DMS114 treated with DMSO at 0.1 percent for 48 hours (cell line): ENCODE measurements around the gene KDM8.
"Not testable (repeated sequence)": the region's sequence is repeated elsewhere in the genome, so short reads cannot be mapped to it uniquely, and the experiment has no call there.

ENCODE experiments used
- DNase-seq: peaks from one replicate; lab custom pipeline; 2025; ENCODE audit not compliant: unreplicated experiment; lab: John Stamatoyannopoulos, UW

The KDM8 gene

DNA sequence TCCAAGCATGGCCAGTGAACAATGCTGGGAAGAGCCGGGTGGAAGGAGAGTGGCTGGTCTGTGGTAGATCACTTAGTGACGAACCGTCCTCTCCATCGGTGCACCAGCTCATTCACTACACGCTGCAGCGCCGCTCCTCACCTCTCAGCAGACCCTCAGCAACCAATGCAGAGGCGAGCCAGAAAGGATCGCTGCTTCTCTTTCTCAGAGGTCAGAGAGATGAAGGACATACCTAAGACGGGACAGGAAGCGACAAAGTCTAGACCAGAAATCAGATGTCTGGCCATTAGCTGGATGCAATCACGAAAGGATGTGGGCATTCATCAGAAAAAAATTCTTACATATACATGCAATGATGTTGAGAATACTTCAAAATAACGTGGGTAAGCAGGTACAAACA lies 38.3 kb downstream of the KDM8 start:
- DNase-seq, result no peak

DNA sequence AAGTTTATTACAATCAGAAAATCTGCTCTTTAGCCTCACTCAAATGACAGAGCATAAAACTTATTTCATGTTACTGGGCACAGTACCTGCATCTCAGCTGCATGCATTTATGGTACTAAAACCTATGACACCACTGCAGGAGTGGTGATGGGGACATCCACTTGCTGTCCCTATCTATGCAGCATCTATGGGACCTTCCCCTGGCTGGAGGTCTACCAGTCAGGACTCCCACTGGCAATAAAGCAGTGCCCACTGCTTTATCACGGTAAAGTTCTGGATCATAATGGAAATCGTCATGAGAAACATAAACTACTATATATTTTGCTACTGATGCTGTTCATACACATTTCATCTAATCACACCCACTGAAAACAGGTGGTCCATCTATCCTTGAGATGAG lies 39.1 kb downstream of the KDM8 start:
- no peak for DNase-seq

- no peak for DNase-seq
These were observed 39.7 kb downstream of the KDM8 start for GRCh38 chr16:27242868-27243590.

- no peak for DNase-seq
These were observed 40.5 kb downstream of the KDM8 start for GRCh38 chr16:27243725-27244362.

- no peak for DNase-seq
These were observed 41.0 kb downstream of the KDM8 start for GRCh38 chr16:27244363-27244755.

DNA sequence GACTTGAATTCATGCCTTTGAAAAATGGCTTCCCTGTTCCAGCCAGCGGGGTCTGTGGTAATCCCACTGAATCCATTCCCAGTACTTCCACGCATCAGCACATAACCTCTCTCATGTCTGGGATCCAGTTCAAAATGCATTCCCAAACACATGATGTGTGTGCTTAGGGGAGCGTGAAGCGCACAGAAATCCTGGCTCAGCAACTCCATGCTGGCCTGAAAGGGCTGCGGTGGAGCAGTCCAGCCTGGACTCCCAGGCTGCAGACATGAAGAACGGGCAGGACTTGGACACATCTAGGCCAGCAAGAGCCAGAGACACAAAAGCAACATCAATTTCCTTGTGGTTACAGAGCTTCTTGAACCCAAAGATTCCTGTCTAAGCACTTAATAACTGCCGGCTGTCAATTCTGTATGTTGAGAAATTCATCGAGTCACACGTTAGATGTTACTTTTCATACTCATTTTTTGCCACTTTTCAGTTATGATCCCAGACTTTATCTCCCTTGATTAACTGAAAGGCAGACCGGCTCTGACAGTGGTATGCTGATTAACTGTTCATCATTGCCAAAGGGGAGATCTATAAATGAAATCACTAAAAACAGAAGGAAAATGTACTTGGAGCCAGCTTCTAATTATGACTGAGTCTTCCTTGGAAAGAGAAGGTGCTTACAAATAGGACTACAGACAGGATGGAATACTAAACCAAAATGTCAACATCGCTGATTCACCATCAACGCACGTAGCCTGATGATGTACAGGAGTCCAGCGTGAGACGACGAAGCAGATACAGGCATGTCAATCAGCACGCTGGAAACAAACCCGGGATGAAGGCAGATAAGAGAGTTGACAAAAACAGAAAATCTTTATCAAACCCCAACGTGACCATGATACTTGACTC lies 42.2 kb downstream of the KDM8 start:
- DNase-seq, result no peak

GRCh38 chr16:27246439-27246838 lies 43.1 kb downstream of the KDM8 start:
- no peak for DNase-seq

DNA sequence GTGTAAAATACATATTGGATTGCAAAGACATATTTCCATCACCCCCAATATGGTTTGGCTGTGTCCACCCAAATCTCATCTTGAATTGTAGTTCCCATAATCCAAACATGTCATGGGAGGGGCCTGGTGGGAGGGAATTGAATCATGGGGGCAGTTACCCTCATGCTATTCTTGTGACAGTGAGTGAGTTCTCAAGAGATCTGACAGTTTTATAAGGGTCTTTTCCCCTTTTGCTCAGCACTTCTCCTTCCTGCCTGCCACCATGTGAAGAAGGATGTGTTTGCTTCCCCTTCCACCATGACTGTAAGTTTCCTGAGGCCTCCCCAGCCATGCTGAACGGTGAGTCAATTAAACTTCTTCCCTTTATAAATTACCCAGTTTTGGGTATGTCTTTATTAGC lies 43.8 kb downstream of the KDM8 start:
- DNase-seq, result not testable (repeated sequence)

GRCh38 chr16:27248036-27248435 lies 44.7 kb downstream of the KDM8 start:
- DNase-seq, result no peak

- DNase-seq, result not testable (repeated sequence)
These were observed 45.6 kb downstream of the KDM8 start for GRCh38 chr16:27248886-27249285.

GRCh38 chr16:27251541-27252205 lies 48.3 kb downstream of the KDM8 start:
- DNase-seq, result no peak

- no peak for DNase-seq
These were observed 48.9 kb downstream of the KDM8 start for GRCh38 chr16:27252206-27252585.

GRCh38 chr16:27253526-27253930 lies 50.2 kb downstream of the KDM8 start:
- no peak for DNase-seq

DNA sequence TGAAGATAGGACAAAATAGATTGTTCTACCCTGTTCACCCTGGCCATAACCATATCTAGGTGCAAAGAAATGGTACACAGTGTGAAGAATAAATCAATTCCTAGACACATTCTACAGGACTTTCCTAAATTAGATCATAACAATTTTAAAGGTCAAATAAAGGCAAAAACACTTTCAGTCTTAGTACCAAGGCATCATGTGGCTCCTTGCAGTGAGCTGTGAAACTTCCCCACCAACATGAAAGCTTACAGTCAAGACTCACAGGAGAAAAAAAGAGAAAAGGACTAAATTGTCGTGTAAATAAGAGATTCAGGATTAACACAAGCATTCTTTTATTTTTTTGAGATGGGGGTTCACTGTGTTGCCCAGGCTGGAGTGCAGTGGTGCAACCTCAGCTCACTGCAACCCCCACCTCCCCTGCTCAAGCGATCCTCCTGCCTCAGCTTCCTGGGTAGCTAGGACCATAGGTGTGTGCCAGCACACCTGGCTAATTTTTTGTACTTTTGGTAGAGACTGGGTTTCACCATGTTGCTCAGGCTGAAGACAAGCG lies 51.0 kb downstream of the KDM8 start:
- DNase-seq, result no peak

- DNase-seq, result no peak
These were observed 53.5 kb downstream of the KDM8 start for GRCh38 chr16:27256861-27257260.

DNA sequence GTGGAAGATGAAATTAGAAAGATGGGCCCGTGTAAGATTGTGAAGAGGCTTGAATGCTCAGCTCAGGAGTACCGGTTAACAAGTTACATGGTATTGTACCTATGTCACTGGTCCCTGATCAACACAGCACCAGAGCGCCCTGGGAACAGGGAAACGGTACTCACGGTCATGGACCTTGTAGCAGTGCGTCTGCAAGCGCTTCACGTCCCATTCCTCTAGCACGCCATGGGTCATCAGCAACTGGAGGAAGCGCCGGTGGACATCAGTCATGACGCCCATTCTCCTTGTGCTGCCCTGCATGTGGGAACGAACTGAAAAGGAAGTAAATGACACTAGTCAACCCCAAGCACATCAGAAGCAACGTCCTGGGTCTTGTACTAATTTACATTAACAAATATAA lies 53.9 kb downstream of the KDM8 start:
- no peak for DNase-seq

- no peak for DNase-seq
These were observed 55.0 kb downstream of the KDM8 start for GRCh38 chr16:27258241-27258734.

GRCh38 chr16:27259710-27260109 lies 56.4 kb downstream of the KDM8 start:
- no peak for DNase-seq

DNA sequence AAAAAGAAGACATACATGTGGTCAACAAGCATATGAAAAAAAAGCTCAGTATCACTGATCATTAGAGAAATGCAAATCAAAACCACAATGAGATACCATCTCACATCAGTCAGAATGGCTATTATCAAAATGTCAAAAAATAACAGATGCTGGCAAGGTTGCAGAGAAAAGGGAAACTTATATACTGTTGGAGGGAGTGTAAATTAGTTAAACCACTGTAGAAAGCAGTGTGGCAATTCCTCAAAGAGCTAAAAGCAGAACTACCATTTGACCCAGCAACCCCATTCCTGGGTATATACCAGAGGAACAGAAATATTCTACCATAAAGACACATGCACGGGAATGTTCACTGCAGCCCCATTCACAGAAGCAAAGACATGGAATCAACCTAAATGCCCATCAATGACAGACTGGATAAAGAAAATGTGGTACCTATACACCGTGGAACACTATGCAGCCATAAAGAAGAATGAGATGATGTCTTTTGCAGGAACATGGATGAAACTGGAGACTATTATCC lies 59.6 kb downstream of the KDM8 start:
- not testable (repeated sequence) for DNase-seq

- no peak for DNase-seq
These were observed 60.8 kb downstream of the KDM8 start for GRCh38 chr16:27264151-27264550.

DNA sequence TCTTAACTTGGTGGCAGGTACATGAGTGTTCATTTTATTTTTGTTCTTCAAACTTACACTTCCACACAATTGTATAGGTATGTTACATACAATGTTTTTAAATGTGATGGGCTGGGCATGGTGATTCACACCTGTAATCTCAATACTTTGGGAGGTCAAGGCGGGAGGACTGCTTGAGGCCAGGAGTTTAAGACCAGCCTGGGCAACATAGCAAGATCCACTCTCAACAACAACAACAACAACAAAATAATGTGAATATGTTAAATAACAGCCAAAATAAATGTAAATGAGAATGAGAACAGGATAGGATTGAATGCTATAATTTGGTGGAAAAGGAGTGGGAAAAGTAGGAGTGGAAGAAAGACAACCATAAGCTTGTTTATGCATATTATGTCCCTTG lies 62.7 kb downstream of the KDM8 start:
- no peak for DNase-seq
